Brain microvascular endothelial cell (primary cell): Measurements from ENCODE around the gene GRHL3.

Experiments
- DNase-seq: peaks from one replicate; pipeline ENCODE4 v3.0.0-alpha.2; 2020
- H3K27ac ChIP-seq: fragments of 250-450 bp; sonication (Bioruptor Pico); 2 replicates; pipeline ENCODE4 v1.5.1; 2020; ENCODE audit warnings: mild to moderate bottlenecking, moderate library complexity
- H3K27me3 ChIP-seq: fragments of 250-450 bp; sonication (Bioruptor Pico); replicated peaks from 2 replicates; pipeline ENCODE4 v1.5.1; 2020; ENCODE audit warnings: mild to moderate bottlenecking
- H3K36me3 ChIP-seq: fragments of 250-450 bp; sonication (Bioruptor Pico); replicated peaks from 2 replicates; pipeline ENCODE4 v1.5.1; 2020; ENCODE audit warnings: mild to moderate bottlenecking
- H3K4me3 ChIP-seq: 2 replicates; pipeline ENCODE4 v1.5.1; 2011; ENCODE audit warnings: low read depth, mild to moderate bottlenecking, control low read depth, low read length, moderate library complexity
- in situ Hi-C: cut with HindIII; loops from 2 replicates; pipeline ENCODE4 v1.10.0; 2017; ENCODE audit warnings: low sequenced_read_pairs, low pct_ligation_motif_present
- TF ChIP-seq, protein P1 (sequence below): IDR thresholded peaks from 2 replicates; pipeline ENCODE4 v1.5.1; 2011; ENCODE audit warnings: low read depth, mild to moderate bottlenecking, moderate library complexity, low read length, control low read depth, inconsistent platforms; ENCODE audit errors: missing control alignments

Gene GRHL3

DNA sequence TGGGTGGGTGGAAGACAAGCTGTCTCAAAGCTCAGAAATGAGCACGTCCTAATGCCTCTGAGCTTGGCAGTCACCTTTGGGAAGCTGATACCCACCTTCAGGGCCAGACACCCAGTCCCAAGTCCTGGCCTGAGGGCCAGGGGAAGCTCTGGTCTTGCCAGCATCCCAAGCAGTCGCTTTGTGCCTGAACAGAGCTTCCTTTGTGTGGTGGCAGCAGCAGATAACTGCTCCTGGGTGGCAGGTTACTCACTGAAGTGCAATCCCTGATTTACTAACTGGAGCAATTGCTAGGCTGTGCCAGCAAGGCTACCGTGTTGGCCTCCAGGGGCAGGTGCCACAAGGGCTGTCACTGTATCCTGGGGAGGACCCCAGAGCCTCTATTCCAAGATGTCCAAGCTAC, 40.4 kb upstream of the GRHL3 start:
- Histone ChIP-seq H3K36me3 (no peaks in the 10 kb centered on the region), H3K27ac (no peak overlapping the region), H3K27me3 (no peaks in the 10 kb centered on the region), H3K4me3 (no peak overlapping the region)
- DNase-seq, result no peak
- TF ChIP-seq, protein P1, sequence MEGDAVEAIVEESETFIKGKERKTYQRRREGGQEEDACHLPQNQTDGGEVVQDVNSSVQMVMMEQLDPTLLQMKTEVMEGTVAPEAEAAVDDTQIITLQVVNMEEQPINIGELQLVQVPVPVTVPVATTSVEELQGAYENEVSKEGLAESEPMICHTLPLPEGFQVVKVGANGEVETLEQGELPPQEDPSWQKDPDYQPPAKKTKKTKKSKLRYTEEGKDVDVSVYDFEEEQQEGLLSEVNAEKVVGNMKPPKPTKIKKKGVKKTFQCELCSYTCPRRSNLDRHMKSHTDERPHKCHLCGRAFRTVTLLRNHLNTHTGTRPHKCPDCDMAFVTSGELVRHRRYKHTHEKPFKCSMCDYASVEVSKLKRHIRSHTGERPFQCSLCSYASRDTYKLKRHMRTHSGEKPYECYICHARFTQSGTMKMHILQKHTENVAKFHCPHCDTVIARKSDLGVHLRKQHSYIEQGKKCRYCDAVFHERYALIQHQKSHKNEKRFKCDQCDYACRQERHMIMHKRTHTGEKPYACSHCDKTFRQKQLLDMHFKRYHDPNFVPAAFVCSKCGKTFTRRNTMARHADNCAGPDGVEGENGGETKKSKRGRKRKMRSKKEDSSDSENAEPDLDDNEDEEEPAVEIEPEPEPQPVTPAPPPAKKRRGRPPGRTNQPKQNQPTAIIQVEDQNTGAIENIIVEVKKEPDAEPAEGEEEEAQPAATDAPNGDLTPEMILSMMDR, result no peak
- in situ Hi-C loops, result no loop called here

DNA sequence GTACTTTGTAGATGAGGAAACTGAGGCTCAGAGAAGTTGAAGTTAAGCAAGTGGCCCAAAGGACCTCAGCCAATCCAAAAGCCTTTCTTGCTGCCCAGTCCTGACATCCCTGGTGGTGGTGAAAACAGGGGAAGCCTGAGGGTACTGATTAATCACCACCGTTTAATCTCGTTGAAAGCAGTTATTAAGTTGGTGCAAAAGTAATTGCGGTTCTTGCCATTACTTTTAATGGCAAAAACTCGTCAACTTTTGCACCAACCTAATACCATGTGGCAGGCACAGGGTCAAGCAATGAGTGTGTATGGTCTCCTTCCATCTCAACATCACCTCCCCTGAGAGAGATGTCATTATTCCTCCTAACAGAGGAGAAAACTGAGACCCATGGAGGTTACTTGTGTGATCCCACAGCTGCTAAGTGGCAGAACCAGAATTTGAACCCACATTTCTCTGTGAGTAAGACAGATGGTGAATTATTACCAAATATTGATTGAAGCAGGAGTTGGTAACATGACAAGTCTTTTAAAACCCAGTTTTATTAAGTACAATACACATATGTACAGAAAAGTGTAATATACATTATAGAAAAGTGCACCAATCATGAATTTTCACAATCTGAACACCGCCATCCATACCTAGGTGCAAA, 39.4 kb upstream of the GRHL3 start:
- TF ChIP-seq, protein P1, result no peak
- Histone ChIP-seq H3K36me3 (no peaks in the 10 kb centered on the region), H3K4me3 (no peak overlapping the region), H3K27ac (no peak overlapping the region), H3K27me3 (no peaks in the 10 kb centered on the region)
- DNase-seq, result no peak
- in situ Hi-C loops, result no loop called here

DNA sequence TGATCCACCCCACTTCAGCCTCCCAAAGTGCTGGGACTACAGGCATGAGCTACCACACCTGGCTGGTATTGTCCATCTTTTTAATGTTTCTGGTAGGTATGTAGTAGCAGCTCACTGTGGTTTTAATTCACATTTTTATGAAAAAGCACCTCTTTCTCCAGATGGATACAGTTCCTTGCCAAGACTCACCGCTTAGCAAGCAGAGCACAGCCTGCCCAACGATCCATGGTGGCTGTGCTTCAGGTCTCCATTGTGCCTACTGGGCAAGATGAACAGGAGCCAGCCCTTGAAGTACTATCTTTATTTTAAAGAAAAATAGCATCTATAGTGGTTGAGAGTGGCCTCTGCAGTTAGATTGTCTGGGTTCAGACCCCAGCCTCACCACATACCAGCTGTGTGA, 37.6 kb upstream of the GRHL3 start:
- DNase-seq, result no peak
- in situ Hi-C loops, result no loop called here
- H3K4me3 ChIP-seq, result no peak overlapping the region
- no peak overlapping the region for H3K27ac ChIP-seq
- TF ChIP-seq, protein P1, result no peak
- no peaks in the 10 kb centered on the region for H3K36me3 ChIP-seq
- no peaks in the 10 kb centered on the region for H3K27me3 ChIP-seq

DNA sequence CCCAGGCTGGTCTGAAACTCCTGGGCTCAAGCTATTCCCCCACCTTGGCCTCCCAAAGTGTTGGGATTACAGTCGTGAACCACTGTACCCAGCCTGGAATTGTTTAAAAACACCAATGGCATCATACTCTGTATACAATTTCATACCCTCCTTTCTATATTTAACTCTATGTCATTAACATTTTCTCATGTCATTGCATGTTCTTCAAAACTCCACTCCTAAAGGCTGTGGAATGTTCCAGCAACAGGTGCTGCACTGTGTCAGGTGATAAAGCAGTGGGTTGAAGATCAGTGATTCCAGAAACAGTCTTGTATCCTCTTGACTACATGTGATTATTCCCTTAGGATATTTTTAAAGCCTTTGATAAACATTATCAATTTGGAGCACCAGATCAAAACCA, 36.7 kb upstream of the GRHL3 start:
- H3K4me3 ChIP-seq, result no peak overlapping the region
- no peaks in the 10 kb centered on the region for H3K27me3 ChIP-seq
- in situ Hi-C loops, result no loop called here
- H3K36me3 ChIP-seq, result no peaks in the 10 kb centered on the region
- TF ChIP-seq, protein P1, result no peak
- H3K27ac ChIP-seq, result no peak overlapping the region
- no peak for DNase-seq

DNA sequence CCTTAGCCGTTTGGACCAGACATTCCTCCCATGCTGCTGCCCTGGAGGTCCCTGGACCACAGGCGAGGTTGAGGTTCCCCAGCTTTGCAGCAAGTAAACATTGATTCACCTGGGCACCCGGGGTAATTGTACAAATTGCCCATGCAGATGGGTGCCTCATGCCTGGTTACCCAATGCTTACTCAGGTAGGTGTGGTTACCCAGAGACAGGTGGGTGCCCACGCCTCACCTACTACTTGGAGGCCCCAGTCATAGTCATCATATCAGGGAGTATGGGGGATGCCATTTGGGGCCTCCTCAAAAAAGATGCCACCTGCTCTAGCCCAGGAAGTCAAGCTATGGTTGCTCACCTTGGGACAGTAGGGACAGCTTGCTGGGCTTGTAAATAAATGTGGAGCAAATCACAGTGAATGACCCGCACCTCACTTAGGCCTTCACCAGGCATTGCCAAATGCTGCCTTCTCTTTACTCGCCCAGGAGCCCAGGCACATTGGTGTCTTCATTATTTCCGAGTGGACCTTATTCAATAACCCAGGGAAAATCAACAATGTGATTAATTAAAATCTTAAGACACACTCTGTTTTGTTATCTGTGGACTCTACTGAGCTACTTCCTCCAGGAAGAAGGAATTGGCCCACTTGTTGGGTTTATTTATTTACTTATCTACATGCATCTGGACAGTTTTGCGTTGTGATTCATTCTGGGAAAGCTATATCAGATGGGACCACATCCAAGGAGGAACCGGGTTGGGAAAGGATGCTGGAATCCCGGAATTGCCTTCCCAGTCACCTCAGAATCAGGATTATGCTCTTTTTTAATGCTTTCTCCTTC, 35.6 kb upstream of the GRHL3 start:
- no peaks in the 10 kb centered on the region for H3K36me3 ChIP-seq
- no peak overlapping the region for H3K27ac ChIP-seq
- in situ Hi-C loops, result no loop called here
- no peaks in the 10 kb centered on the region for H3K27me3 ChIP-seq
- peak; percentile 70 for DNase-seq
- TF ChIP-seq, protein P1, result no peak
- H3K4me3 ChIP-seq, result no peak overlapping the region
